ENCODE results near the gene LTF. TPM values are rescaled to one million over a fixed set of nuclear protein-coding genes. Genes with fewer than 3 reads are reported as not detected.

The LTF gene
- total and polyA plus RNA-seq, 10 of the 15 experiments (the other 5 are each of a cell fraction or from before 2014, with no cell fraction given): 0.03 to 0.31 TPM; not detected in 8

DNA sequence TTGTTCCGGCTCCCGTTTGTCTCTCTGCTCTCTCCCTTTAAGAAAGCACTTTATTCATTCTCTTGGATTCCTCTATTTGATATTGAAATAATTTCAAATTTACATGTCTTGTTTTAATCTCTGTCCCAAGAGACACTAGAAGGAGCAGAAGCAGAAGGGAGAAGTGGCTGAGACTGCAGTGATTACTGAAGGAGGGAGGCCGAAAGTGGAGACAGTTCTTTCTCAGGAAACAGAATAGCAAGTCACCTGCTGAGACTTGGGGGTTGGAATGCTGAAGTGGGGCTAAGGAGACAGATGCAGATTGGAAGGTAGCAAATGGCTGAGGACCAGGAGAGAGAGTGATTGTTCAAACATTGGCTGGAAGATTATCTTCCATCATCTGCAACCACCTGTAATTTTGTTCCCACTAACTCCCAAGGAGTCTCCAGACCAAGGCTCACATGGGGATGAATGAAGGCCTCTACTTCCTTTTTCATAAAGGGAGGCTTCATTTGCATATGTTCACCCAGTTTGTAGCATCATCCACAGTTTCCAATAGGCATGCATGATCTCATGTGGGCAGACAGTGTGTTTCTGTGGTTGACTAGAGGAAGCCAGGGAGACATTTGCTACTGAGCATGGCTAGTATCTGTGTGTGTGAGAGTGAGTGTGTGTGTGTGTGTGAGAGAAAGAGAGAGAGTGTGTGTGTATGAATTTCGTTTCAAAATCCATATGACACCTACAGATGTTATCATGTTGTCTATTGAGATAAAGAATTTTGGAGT lies 24.0 kb downstream of the LTF start (continued):
- TF ChIP-seq, protein P1, sequence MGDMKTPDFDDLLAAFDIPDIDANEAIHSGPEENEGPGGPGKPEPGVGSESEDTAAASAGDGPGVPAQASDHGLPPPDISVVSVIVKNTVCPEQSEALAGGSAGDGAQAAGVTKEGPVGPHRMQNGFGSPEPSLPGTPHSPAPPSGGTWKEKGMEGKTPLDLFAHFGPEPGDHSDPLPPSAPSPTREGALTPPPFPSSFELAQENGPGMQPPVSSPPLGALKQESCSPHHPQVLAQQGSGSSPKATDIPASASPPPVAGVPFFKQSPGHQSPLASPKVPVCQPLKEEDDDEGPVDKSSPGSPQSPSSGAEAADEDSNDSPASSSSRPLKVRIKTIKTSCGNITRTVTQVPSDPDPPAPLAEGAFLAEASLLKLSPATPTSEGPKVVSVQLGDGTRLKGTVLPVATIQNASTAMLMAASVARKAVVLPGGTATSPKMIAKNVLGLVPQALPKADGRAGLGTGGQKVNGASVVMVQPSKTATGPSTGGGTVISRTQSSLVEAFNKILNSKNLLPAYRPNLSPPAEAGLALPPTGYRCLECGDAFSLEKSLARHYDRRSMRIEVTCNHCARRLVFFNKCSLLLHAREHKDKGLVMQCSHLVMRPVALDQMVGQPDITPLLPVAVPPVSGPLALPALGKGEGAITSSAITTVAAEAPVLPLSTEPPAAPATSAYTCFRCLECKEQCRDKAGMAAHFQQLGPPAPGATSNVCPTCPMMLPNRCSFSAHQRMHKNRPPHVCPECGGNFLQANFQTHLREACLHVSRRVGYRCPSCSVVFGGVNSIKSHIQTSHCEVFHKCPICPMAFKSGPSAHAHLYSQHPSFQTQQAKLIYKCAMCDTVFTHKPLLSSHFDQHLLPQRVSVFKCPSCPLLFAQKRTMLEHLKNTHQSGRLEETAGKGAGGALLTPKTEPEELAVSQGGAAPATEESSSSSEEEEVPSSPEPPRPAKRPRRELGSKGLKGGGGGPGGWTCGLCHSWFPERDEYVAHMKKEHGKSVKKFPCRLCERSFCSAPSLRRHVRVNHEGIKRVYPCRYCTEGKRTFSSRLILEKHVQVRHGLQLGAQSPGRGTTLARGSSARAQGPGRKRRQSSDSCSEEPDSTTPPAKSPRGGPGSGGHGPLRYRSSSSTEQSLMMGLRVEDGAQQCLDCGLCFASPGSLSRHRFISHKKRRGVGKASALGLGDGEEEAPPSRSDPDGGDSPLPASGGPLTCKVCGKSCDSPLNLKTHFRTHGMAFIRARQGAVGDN (IDR thresholded peaks at IDR 0.05): no peak
- no peak for TF ChIP-seq ESRRA (IDR thresholded peaks at IDR 0.05; ENCODE audit: low read length)
- no peak for TF ChIP-seq NR2C1 (IDR thresholded peaks at IDR 0.05)
- no peak for TF ChIP-seq TAF1 (IDR thresholded peaks at IDR 0.05; ENCODE audit: borderline replicate concordance, low read depth, low read length)
- TF ChIP-seq ZSCAN29 (IDR thresholded peaks at IDR 0.05): no peak
- peak; percentile 54 for TF ChIP-seq IKZF1 (conservative IDR thresholded peaks at IDR 0.05)
- TF ChIP-seq RUNX3 (IDR thresholded peaks at IDR 0.05; ENCODE audit: low read length): peak; percentile 88
- 0 out of 2 replicates have a peak, but pooled peaks have one; percentile 25 for TF ChIP-seq IRF4 (IDR thresholded peaks at IDR 0.05; ENCODE audit: low read depth, low read length)
- TF ChIP-seq BHLHE40 (IDR thresholded peaks at IDR 0.05; ENCODE audit: borderline replicate concordance in 1 of 2, low read depth in 2 of 2, low read length in 1 of 2): peak in 1 of 2 experiments; percentile 19; a peak in 1 of 4 replicates
- TF ChIP-seq PAX5 (IDR thresholded peaks at IDR 0.05; ENCODE audit: borderline replicate concordance, low read depth, low read length): peak; percentile 20; the same call in 1 of the 2 replicates
- no peak for TF ChIP-seq ZNF622 (IDR thresholded peaks at IDR 0.05)
- no peak for TF ChIP-seq ZNF24 (IDR thresholded peaks at IDR 0.05)
- no peak for TF ChIP-seq BRCA1 (IDR thresholded peaks at IDR 0.05; ENCODE audit: low read depth, low read length)
- TF ChIP-seq RBBP5 (conservative IDR thresholded peaks at IDR 0.05): no peak
- no peak for TF ChIP-seq POLR2A (IDR thresholded peaks at IDR 0.05; ENCODE audit: low read depth, low read length)
- TF ChIP-seq, protein P2, sequence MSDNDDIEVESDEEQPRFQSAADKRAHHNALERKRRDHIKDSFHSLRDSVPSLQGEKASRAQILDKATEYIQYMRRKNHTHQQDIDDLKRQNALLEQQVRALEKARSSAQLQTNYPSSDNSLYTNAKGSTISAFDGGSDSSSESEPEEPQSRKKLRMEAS (IDR thresholded peaks at IDR 0.05; ENCODE audit: low read depth, low read length): no peak
- TF ChIP-seq, protein P3, sequence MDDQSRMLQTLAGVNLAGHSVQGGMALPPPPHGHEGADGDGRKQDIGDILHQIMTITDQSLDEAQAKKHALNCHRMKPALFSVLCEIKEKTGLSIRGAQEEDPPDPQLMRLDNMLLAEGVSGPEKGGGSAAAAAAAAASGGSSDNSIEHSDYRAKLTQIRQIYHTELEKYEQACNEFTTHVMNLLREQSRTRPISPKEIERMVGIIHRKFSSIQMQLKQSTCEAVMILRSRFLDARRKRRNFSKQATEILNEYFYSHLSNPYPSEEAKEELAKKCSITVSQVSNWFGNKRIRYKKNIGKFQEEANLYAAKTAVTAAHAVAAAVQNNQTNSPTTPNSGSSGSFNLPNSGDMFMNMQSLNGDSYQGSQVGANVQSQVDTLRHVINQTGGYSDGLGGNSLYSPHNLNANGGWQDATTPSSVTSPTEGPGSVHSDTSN (IDR thresholded peaks at IDR 0.05; ENCODE audit: insufficient replicate concordance, low read depth, low read length): no peak
- no peak for TF ChIP-seq SMARCA5 (IDR thresholded peaks at IDR 0.05)
- no peak for TF ChIP-seq YY1 (IDR thresholded peaks at IDR 0.05; ENCODE audit: low read depth, low read length)
- TF ChIP-seq, protein P4, sequence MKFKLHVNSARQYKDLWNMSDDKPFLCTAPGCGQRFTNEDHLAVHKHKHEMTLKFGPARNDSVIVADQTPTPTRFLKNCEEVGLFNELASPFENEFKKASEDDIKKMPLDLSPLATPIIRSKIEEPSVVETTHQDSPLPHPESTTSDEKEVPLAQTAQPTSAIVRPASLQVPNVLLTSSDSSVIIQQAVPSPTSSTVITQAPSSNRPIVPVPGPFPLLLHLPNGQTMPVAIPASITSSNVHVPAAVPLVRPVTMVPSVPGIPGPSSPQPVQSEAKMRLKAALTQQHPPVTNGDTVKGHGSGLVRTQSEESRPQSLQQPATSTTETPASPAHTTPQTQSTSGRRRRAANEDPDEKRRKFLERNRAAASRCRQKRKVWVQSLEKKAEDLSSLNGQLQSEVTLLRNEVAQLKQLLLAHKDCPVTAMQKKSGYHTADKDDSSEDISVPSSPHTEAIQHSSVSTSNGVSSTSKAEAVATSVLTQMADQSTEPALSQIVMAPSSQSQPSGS (IDR thresholded peaks at IDR 0.05; ENCODE audit: low read length): peak; percentile 70
- TF ChIP-seq, protein P5, sequence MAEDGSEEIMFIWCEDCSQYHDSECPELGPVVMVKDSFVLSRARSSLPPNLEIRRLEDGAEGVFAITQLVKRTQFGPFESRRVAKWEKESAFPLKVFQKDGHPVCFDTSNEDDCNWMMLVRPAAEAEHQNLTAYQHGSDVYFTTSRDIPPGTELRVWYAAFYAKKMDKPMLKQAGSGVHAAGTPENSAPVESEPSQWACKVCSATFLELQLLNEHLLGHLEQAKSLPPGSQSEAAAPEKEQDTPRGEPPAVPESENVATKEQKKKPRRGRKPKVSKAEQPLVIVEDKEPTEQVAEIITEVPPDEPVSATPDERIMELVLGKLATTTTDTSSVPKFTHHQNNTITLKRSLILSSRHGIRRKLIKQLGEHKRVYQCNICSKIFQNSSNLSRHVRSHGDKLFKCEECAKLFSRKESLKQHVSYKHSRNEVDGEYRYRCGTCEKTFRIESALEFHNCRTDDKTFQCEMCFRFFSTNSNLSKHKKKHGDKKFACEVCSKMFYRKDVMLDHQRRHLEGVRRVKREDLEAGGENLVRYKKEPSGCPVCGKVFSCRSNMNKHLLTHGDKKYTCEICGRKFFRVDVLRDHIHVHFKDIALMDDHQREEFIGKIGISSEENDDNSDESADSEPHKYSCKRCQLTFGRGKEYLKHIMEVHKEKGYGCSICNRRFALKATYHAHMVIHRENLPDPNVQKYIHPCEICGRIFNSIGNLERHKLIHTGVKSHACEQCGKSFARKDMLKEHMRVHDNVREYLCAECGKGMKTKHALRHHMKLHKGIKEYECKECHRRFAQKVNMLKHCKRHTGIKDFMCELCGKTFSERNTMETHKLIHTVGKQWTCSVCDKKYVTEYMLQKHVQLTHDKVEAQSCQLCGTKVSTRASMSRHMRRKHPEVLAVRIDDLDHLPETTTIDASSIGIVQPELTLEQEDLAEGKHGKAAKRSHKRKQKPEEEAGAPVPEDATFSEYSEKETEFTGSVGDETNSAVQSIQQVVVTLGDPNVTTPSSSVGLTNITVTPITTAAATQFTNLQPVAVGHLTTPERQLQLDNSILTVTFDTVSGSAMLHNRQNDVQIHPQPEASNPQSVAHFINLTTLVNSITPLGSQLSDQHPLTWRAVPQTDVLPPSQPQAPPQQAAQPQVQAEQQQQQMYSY (CRISPR knock-in tag; IDR thresholded peaks at IDR 0.05): no peak

All from GM12878 (cell line).